GM12878 (cell line): ENCODE data around the gene TRERF1.

ENCODE experiments used
- SP1 ChIP-seq: IDR thresholded peaks from one replicate; pipeline ENCODE4 v1.6.1; 2011; ENCODE audit warnings: low read depth, low read length
- ZBTB40 ChIP-seq: fragments of 450-650 bp; IDR thresholded peaks from 2 replicates; pipeline ENCODE4 v1.6.1; 2016; ENCODE audit warnings: mild to moderate bottlenecking, moderate library complexity, borderline replicate concordance

GRCh38 chr6:42400886-42401612, 50.7 kb downstream of the TRERF1 start:
- no peak for TF ChIP-seq SP1
- TF ChIP-seq ZBTB40, result no peak
